ENCODE results near the gene ZNF777. TPM values are rescaled to one million over a fixed set of nuclear protein-coding genes. Genes with fewer than 3 reads are reported as not detected.

ZNF777 gene
- total RNA-seq, 1 experiment from 2014 or later: 12.0 TPM

GRCh38 chr7:149476791-149477190 is 15.9 kb upstream of the ZNF777 start (continued):
- TF ChIP-seq, protein P1, sequence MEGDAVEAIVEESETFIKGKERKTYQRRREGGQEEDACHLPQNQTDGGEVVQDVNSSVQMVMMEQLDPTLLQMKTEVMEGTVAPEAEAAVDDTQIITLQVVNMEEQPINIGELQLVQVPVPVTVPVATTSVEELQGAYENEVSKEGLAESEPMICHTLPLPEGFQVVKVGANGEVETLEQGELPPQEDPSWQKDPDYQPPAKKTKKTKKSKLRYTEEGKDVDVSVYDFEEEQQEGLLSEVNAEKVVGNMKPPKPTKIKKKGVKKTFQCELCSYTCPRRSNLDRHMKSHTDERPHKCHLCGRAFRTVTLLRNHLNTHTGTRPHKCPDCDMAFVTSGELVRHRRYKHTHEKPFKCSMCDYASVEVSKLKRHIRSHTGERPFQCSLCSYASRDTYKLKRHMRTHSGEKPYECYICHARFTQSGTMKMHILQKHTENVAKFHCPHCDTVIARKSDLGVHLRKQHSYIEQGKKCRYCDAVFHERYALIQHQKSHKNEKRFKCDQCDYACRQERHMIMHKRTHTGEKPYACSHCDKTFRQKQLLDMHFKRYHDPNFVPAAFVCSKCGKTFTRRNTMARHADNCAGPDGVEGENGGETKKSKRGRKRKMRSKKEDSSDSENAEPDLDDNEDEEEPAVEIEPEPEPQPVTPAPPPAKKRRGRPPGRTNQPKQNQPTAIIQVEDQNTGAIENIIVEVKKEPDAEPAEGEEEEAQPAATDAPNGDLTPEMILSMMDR (IDR thresholded peaks at IDR 0.05): no peak
- TF ChIP-seq MYBL2 (CRISPR knock-in tag; IDR thresholded peaks at IDR 0.05): no peak
- TF ChIP-seq ZBTB21 (CRISPR knock-in tag; IDR thresholded peaks at IDR 0.05; ENCODE audit: borderline replicate concordance): no peak
- no peak for TF ChIP-seq SP1 (CRISPR knock-in tag; conservative IDR thresholded peaks at IDR 0.05)
- TF ChIP-seq SMAD4 (CRISPR knock-in tag; IDR thresholded peaks at IDR 0.05): no peak
- no peak for TF ChIP-seq GTF2I (CRISPR knock-in tag; conservative IDR thresholded peaks at IDR 0.05)
- TF ChIP-seq ATF6 (CRISPR knock-in tag; IDR thresholded peaks at IDR 0.05): no peak
- TF ChIP-seq, protein P2, sequence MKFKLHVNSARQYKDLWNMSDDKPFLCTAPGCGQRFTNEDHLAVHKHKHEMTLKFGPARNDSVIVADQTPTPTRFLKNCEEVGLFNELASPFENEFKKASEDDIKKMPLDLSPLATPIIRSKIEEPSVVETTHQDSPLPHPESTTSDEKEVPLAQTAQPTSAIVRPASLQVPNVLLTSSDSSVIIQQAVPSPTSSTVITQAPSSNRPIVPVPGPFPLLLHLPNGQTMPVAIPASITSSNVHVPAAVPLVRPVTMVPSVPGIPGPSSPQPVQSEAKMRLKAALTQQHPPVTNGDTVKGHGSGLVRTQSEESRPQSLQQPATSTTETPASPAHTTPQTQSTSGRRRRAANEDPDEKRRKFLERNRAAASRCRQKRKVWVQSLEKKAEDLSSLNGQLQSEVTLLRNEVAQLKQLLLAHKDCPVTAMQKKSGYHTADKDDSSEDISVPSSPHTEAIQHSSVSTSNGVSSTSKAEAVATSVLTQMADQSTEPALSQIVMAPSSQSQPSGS (CRISPR knock-in tag; IDR thresholded peaks at IDR 0.05; ENCODE audit: borderline replicate concordance, low read depth): no peak
- TF ChIP-seq ZBTB43 (CRISPR knock-in tag; IDR thresholded peaks at IDR 0.05): no peak
- TF ChIP-seq NFYB (CRISPR knock-in tag; conservative IDR thresholded peaks at IDR 0.05; ENCODE audit: low read depth): no peak
- no peak for TF ChIP-seq FOXK1 (CRISPR knock-in tag; IDR thresholded peaks at IDR 0.05)

- Mint-ChIP-seq H3K27me3 (ENCODE audit: low read depth) (peaks cover 6% of the 10 kb centered on the region; the same call in 1 of the 2 replicates), H3K36me3 (peaks cover 69% of the 10 kb centered on the region), H3K4me1 (peaks cover 12% of the 10 kb centered on the region), H3K9me3 (peaks cover 34% of the 10 kb centered on the region), H3K27ac (no peak overlapping the region), H3K4me3 (no peak overlapping the region)
- ChIA-PET CTCF (interaction anchor here (1.0 to 1.9 kb wide), 4 partner anchors 10 to 123 kb away, joined by 3 to 14 read pairs (median 4); partner anchors contain the start of gene ZNF777), POLR2A (interaction anchor here (1.9 kb wide), 1 partner anchor 15 kb away, joined by 7 read pairs; the partner anchor contains the start of gene ZNF777)
- ATAC-seq (no peak), DNase-seq (ENCODE audit: low spot score) (no peak)
- TF ChIP-seq, protein P3, sequence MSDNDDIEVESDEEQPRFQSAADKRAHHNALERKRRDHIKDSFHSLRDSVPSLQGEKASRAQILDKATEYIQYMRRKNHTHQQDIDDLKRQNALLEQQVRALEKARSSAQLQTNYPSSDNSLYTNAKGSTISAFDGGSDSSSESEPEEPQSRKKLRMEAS (CRISPR knock-in tag; IDR thresholded peaks at IDR 0.05): no peak
- TF ChIP-seq ATF1 (CRISPR knock-in tag; IDR thresholded peaks at IDR 0.05) (no peak), NR1H2 (CRISPR knock-in tag; IDR thresholded peaks at IDR 0.05) (no peak), TEAD4 (CRISPR knock-in tag; IDR thresholded peaks at IDR 0.05) (no peak)
- TF ChIP-seq, protein P4, sequence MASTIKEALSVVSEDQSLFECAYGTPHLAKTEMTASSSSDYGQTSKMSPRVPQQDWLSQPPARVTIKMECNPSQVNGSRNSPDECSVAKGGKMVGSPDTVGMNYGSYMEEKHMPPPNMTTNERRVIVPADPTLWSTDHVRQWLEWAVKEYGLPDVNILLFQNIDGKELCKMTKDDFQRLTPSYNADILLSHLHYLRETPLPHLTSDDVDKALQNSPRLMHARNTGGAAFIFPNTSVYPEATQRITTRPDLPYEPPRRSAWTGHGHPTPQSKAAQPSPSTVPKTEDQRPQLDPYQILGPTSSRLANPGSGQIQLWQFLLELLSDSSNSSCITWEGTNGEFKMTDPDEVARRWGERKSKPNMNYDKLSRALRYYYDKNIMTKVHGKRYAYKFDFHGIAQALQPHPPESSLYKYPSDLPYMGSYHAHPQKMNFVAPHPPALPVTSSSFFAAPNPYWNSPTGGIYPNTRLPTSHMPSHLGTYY (CRISPR knock-in tag; IDR thresholded peaks at IDR 0.05): no peak
Observed at GRCh38 chr7:149475121-149476045, 14.5 kb upstream of the ZNF777 start.

Measured in WTC11 (cell line).